CD4-positive, alpha-beta T cell treated with Interleukin-4 for 4 hours (primary cell): ENCODE measurements around the gene GREM2.

Experiments
- DNase-seq: peaks from one replicate; pipeline ENCODE4 v3.0.0-alpha.2; 2020

The GREM2 gene

DNA sequence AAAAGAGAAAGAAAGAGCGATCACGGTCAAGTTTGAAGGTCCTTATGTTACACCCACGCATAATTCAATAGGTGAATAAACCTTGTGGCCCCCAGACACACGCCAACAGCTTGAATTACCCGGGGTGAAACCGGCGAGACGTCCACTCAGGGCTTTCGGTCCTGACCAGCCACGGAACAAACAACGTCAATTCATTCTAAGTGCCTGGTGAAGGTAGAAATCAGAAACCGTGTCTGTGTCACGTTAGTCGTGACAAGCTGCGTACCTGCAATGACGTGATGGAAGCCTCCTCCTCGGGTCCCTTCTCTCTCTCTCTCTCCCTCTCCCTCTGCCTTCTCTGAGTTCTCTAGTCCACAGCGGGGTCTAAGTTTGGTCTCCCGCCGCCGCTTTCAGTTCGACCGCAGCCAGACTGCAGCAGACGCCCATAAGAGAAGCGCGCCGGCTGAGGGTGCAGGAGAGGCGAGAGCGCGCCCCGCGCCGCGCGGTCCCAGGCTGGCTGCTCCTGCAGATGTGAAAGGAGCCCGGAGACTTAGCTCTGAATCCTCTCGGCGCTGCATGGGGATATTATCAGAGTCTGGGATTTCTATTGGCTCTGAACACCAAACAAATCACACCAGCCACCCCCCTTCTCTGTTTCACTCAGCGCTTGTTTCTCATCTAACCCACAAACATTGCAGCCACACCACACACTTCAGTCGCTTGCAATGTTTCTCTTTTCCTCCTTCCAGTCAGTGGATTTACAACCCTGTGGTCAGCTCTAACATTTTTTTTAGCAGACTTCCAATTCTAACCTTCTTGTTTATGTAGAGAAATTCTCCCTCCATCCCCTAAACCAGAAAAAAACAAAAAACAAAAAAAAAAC is at the start of gene GREM2:
TSS of gene GREM2 (minus strand) at position 537 of the 862 bp plus-strand sequence. CDS start 118,680 bp downstream, outside the sequence.
- peak; percentile 19 for DNase-seq

DNA sequence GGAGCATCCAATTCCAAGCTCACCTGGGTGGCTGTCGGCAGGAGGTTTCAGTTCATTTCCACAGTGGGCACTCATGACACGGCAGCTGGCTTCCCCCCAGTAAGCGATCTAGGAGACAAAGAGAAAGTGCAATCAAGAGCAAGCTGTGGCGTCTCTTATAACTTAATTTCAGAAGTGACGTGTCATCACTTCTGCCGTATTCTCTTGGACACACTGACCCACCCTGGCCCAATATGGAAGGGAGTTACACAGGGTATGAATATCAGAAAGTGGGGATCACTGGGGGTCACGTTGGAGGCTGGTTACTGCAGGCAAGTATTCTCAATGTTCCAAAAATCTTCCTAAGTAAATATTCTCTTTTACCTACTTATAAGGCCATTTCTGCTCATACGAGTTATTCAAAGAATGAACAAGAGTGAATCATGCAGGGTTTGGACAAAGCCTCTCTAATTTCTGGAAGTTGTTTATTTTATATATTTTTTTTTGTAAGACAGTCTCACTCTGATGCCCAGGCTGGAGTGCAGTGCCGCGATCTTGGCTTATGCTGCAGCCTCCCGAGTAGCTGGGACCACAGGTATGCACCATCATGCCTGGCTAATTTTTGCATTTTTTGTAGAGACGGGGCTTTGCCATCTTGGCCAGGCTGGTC is 46.5 kb upstream of the GREM2 start:
- no peak for DNase-seq

DNA sequence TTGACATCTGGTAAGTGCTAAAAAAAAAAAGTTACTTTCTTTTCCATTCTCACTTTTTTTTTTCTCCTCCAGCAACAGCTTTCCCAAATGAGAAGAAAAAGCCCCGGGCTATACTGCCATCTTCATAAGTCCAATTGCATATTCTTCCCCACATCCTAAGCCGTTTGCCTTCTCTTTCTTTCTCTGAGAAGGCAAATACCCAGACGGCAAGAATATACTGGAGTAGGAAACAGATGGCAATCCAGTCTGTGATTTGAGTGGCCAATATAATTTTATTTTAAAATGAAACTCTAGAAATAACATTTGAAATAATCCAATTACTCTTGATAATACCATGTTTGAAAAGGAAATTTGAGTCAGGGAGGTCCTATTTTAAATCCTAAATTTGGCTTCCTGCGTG is 44.6 kb upstream of the GREM2 start:
- DNase-seq: no peak

DNA sequence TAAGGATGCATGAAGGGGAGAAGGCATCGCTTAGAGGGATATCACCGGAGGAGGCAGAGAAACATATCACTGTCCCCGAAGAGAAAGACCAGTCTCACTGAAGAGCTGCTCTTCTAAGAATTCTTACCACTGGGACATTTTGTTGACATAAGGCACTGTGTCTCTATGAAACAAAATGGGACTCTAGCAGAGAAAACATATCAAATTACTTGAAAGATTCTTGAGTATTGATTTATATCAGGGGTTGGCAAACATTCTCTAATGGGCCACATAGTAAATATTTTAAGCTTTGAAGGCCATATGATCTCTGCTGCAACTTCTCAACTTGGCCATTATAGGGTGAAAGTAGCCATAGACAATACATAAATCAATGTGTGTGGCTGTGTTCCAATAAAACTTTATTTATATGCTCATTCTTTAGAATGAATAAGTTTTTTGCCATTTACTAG is 41.0 kb upstream of the GREM2 start:
- no peak for DNase-seq

DNA sequence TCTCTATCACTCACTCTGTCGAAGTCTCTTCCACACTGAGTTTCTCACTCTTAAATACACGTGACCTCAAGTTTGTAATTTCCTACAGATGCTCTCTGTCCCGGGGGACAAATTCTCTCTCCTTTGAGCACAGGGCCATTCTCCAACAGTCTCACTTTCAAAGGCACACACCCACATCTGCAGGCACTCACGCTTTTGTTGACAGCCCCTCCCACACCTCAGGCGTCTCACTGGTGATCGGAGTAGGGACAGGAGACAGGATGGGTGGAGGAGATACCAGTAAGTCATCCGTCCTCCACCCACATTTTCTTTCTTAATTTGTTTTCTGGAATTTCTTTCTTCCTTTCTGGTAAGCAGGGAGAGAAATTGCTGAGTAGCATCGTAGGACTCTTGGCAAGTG is 40.6 kb upstream of the GREM2 start:
- DNase-seq: no peak

DNA sequence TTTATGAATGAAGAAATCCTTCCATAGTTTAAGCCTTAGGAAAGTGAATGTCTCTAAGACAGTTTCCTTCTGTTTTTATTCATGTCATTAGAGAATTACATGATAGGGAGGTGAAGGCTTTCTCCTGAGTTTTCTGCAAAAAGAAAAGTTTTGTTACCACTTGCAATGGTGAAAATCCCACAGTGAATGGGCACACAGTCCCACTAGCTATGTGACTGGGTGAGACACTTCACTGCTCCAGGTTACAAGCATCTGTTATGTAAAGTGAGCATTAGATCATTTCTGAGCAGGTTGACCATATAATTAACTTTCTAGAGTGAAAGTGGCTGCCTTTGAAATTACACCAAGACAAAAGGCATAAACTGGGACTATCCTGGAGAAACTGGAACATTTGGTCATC is 38.9 kb upstream of the GREM2 start:
- DNase-seq: no peak

DNA sequence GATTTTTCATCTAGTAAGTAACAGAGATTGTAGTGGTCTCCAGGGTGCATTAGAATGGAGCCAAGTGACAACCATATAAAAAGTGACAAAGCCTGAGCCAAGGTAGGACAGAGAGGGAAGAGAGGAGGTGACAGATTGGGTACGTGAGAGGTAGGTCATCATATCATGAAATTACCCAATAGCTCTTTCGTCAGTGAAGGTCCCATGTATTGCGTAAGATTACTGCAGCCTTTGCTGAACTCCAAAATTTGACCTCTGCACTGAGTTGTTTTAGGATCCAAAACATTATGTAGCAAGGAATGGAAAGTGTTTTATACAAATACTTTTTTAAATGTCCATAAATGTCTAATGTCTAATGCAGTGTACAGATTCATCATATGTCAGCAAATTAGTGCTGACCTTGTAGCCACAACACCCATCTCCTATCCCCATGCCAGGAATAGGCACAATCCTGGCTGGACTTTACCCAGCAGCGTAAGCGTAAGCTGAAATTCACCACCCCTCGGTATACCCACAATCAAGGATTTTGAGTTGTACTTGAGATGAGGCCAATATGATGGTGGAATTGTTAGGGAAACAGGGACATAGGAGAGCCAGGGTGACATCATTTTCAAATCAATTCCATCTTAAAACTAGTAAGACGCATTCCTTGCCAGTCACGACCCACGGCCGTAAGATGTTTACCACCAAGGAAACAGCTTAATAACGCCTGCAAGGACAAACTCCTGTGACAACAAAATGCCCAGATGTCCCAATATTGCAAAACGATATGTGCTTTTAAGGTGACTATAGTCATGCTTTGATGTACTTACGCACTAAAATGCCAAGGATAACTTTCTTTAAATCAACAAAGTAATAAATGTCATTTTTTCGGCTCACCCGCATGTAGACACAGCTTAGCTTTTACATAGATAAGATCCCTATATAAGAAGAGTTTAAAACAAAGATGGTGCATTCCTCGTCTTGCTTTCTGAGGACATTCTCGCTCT is 38.1 kb upstream of the GREM2 start:
- DNase-seq: no peak

DNA sequence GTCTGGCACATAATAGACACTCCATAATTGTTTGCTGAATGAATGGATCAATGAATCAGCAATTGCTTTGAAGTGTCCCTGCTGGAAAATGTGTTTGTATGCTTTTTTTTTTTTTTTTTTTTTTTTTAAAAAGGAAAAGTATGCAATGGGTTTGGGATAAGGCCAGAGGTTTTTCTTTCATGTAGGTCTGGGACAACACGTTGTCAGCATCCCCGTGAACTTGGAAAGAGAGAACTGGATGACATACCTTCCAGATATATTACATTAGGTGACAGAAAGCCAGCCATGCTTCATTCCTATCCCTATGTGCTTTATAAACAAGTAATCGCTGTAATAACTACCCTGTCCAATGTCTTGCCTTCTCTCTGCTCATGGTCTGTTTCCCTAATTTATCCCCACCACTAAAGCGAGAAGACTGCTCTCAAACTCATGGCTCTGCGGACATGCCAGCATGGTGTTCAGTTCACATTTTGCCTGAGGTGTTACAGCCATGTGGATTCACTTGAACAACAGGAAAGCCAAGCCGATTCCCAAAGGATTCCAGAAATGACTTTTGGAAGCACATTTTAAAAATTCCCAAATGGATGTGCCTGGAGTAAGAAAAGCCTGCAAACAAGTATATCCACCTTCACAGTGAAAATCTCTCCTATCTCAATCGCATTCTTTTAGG is 34.8 kb upstream of the GREM2 start:
- DNase-seq: no peak

DNA sequence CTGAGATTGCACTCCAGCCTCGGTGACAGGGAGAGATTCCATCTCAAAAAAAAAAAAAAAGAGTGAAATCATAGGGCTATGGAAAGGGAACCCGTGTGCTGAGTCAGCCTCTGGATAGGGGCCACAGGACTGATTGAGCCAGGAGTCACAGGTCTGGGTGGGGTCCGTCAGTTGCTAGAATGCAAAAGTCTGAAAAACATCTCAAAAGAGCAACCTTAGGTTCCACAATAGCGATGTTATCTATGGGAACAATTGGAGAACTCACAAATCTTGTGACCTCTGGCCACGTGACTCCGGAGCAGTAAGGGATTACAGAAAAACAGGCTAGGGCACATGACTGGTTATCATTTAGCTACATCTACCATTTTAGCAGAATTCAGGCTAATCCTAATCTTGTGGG is 32.8 kb upstream of the GREM2 start:
- DNase-seq: no peak

DNA sequence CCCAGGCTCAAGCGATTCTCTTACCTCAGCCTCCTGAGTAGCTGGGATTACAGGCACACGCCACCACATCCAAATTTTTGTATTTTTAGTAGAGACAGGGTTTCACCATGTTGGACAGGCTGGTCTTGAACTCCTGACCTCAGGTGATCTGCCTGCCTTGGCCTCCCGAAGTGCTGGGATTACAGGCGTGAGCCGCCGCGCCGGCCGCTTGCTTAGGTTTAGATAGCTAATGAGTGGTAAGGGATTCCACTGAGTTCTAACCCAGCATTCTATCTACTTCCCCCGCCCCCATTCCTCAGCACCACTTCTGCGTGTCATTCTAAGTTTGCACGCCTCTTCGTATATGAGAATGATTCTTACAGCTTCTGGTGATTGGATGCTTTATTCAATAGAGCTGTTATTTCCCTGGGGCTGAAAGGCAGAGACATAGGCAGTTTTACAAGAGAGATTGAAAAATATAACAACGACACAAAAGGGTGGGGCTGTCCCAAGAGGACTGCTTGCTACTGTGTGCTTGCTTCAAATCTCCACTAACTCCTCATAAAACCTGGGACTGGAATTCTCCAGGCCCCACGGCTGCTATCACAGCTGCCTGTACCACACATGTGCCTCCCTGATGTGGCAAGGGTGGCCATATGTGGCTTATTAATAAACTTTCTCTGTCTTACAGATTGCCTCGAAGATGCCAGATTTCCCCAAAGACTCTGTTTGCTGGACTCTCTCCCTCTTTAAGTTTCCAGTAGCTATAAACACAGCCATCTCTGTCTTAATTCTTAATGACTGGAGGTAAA is 23.7 kb upstream of the GREM2 start:
- DNase-seq: no peak

DNA sequence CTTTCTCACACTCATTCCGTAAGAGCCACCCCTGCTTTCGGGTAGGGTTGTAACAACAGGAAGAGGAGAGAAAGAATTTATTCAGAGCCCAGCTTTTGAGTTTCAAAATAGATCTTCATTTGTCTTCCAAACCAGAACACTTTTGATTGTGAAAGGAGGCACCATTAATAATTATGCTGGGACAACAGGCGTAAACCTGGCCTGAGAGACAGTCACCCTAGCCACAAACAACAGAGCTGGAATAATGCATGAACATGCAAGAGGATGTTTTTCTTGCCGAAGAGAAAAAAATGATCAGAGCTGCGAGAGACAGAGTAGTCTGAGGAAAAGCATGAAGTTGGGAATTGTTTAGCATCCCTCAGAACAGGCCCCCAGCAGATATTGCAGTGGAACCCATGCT is 18.5 kb upstream of the GREM2 start:
- no peak for DNase-seq

DNA sequence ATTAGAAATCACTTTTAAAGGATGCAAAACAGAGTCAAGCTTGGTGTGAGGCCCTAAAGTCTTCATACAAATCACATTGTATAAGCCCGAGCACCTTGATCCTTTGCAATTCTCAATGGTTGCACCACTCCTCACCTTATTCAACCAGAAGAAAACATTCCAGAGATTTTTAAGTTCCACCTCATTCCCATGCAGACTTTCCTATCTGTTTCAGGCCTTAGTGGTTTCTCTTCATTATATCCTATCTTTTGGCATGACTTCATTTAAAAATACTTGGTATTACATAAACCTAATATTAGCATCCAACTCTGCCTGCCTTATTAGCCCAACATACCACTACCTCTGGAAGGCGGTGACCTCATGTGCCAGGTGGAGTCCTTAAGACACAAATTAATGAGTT is 9.3 kb upstream of the GREM2 start:
- DNase-seq: no peak

DNA sequence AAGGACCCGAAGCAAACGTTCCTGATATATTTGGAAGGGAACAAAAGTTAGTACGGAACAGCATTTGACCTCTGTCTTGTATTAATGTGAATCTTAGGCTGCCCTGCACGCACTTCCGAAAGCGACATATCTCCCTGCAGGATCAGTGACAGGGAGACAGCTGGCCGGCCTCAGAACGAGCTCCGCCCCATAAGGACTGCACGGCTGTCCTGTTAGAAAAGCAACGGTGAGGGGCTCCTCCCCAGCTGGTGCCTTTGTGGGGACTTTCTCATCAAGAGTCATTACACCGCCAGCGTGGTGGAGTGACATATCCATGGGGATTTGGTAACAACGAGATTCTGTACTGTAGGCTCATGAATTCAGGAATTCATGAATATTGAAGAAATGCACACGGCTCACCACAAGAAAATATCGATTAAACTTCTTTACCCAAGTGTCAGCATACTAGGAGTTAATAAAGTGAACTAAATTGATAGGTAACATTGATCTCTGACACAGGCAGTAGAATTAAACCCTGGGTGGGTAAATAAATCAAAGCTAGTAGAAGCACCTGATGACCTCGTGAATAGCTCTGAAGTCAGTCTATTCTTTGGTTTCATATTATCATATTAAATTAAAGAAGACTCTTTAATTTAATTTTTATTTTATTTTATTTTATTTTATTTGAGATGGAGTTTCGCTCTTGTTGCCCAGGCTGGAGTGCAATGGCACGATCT is 8.1 kb upstream of the GREM2 start:
- DNase-seq: no peak

DNA sequence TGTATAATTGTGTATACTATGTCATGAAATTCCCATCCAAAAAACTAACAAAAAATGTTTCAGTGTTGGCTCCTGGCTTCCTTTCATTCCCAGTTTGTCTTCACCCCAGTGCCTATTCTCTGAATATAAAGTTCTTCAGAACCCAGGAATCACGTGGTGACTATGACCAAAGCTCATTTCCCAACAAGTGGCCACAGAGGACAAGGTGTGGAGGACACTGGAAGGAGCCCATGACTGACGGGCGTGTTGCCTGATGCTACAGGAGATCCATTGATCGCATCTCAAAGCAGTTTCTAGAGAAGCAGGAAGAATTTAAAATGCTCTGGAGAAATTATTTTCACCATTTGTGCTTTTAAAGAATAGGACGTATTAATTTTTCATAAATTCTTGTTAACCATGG is 7.4 kb upstream of the GREM2 start:
- no peak for DNase-seq

DNA sequence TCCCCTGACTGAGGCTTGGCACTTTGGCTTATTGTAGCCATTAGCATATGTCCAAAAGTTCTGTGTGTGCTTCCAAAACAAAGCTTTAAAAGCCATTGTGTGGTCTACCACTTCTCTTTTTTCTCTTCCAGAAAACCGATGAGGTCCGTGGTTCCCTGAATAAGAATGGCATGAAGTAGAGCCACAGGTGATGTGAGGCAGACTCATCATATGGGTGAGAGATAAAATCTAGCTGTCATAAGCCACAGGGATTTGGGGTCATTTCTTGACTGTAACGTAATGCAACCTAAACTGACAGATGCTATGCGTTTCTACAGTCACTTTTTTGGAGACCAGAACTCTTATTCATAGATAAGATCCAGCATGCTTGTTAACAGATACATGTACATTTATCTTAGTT is 7.0 kb upstream of the GREM2 start:
- no peak for DNase-seq

DNA sequence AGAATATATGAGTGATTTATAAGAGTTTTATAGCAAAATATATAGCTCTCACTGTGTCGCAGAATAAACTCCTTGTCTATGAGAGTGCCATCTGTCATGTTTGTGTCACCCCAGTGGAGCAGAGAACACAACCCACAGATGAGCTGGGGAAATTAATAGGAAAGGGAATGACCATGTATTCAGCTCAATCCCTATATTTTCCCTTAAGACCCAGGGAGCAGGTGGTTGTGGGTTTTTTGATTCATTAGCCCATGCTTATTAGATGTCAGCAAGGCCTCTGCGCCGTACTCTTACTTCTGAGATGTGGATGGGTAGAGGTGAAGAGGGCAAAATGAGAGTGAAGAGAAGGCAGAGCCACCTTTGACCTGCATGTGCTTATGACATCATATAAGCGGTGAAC is 4.1 kb upstream of the GREM2 start:
- DNase-seq: no peak

DNA sequence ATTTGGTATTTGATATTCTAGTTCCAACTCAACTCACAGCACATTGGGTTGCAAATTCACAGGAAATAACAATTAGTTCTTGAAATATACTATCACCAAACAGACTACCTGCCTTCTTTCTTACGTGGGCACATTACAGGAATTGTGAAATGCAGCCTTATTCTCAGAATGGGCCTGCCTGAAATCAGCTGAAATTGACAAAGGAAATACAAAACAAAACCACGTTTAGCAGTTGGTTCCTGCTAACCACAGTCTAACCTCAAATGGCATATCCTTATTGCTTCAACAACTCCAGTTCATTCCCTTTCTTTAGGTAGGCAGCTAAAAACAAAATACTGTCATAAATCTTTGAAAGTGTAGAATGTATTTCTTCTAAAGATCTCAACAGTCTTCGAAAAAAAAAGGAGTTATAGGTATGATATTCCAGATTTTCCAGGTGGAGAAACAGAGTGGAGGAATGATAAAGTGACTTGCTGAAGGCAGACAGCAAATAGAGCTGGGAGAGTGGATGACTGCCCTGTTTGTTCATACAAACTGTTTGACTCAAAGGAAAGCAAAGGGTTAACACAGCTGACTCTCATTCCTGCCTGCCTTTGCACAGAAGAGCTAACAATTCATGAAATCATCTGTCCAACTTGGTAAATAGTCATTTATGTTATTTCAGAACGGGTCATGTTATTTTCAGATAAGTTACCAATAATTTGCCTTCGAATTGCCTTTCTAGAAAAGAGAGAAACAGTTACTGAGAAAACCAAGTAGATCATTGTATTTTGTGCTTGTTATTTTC is 1.6 kb upstream of the GREM2 start:
- DNase-seq: no peak

DNA sequence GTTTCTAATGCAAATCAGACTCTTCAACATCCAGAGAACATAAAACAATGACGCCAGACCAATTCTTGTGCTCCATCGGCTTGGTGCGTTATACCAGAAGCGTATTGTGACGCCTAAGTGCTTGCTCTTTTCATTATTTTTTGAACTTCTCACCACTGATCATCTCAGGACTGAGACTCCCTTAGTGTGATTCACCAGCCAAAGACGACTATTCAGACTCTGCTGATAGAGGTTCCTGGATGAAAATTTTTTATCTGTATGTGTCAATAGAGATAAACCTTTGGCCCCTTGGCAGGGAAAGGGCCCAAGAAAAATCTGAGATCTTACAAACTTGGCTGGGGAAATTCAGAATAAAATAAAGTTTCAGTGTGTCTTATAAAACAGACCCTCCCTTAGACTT is 856 bp upstream of the GREM2 start:
- DNase-seq: no peak

DNA sequence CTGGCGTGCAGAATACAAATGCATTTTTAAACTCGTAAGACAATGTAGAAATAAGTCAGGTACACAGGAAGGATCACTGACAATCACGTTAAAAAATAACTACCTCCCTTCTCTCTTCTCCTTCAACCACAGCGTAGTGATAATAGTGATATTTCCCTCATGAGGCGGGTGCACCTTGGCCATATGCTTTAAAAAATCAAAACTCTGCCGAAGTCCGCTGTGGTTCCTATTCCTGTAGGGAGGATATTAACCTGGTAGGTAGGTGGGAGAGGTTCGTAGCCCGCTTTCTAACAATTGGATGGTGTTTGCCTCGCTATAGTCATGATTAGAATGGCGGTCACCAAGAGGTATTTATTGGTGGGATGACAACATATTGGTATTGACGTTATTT is 732 bp downstream of the GREM2 start:
- DNase-seq: no peak

DNA sequence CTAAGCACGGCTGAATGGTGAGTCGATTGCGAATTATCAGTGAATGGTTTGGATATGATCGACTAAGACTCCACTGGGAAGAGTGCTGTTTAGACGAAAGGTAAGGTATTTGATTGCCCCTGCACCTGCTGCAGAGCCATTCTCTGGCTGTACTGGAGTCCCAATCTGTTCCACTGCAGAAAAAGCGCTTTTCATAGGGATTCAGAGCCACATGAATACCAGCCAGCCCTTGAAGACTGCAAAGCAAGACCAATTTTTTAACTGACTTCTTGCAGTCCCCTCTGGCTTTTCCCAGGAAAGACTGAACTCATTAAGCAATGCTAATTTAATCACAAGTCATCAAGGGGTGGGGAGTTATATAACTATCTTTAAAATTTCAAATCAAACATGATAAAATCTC is 1.3 kb downstream of the GREM2 start:
- no peak for DNase-seq
